ENCODE measurements around the gene KLHL29. TPM values are rescaled to one million over a fixed set of nuclear protein-coding genes. Genes with fewer than 3 reads are reported as not detected.

Gene KLHL29
- total RNA-seq, 2 experiments from 2014 or later: 2.5 to 2.7 TPM

- ChIA-PET POLR2A (interaction anchor here (0.6 kb wide), 1 partner anchor 106 kb away, joined by 4 read pairs; no protein-coding TSS in a partner anchor), CTCF (interaction anchor here (1.0 kb wide), 1 partner anchor 17 kb away, joined by 3 read pairs; no protein-coding TSS in a partner anchor)
- no peaks in the 10 kb centered on the region for H3K9me3 Mint-ChIP-seq
- Histone ChIP-seq H3K4me3 (ENCODE audit: low read length) (no peak overlapping the region), H3K9me3 (ENCODE audit: control insufficient read depth in 1 of 2, insufficient read depth in 1 of 2, low read length in 2 of 2) (no peaks in the 10 kb centered on the region), H3K27me3 (ENCODE audit: control insufficient read depth in 1 of 2, insufficient read depth in 2 of 2, low read length in 2 of 2) (peaks cover 0 to 10% of the 10 kb centered on the region in 2 experiments), H3K36me3 (ENCODE audit: insufficient read depth, low read length) (no peaks in the 10 kb centered on the region), H3K4me1 (ENCODE audit: insufficient read depth, low read length) (peaks cover 12% of the 10 kb centered on the region), H3K27ac (ENCODE audit: low read depth in 1 of 2, low read length in 2 of 2) (no peak overlapping the region)
- no peak for TF ChIP-seq CTCF (IDR thresholded peaks at IDR 0.05)
- ATAC-seq (ENCODE audit: poor library complexity) (no peak), DNase-seq (no peak)
- H3K4me1 Mint-ChIP-seq (ENCODE audit: low read depth): peaks cover 35% of the 10 kb centered on the region
- peak overlapping the region; percentile 57 for H3K4me3 Mint-ChIP-seq
- peaks cover 14% of the 10 kb centered on the region for H3K27me3 Mint-ChIP-seq
- H3K27ac Mint-ChIP-seq: peak overlapping the region; percentile 76
- no peaks in the 10 kb centered on the region for H3K36me3 Mint-ChIP-seq (ENCODE audit: low read depth)
- intact Hi-C loops (cut with DNase I, micrococcal nuclease): loop anchor here in 1 of 2 experiments (2.0 to 5.0 kb wide), 2 partner anchors 66 to 79 kb away; partner anchors contain the start of gene KLHL29
Observed at GRCh38 chr2:23453432-23453831, 68.5 kb downstream of the KLHL29 start.

- Mint-ChIP-seq H3K27ac (peak overlapping the region; percentile 2), H3K27me3 (peaks cover 14% of the 10 kb centered on the region), H3K4me3 (no peak overlapping the region), H3K4me1 (ENCODE audit: low read depth) (peaks cover 35% of the 10 kb centered on the region), H3K9me3 (no peaks in the 10 kb centered on the region), H3K36me3 (ENCODE audit: low read depth) (no peaks in the 10 kb centered on the region)
- H3K4me3 ChIP-seq (ENCODE audit: low read length): no peak overlapping the region
- no peak overlapping the region for H3K27ac ChIP-seq (ENCODE audit: low read depth in 1 of 2, low read length in 2 of 2)
- no peaks in the 10 kb centered on the region for H3K36me3 ChIP-seq (ENCODE audit: insufficient read depth, low read length)
- H3K27me3 ChIP-seq (ENCODE audit: control insufficient read depth in 1 of 2, insufficient read depth in 2 of 2, low read length in 2 of 2): peaks cover 0 to 10% of the 10 kb centered on the region in 2 experiments
- DNase-seq (no peak), ATAC-seq (ENCODE audit: poor library complexity) (no peak)
- no peaks in the 10 kb centered on the region for H3K9me3 ChIP-seq (ENCODE audit: control insufficient read depth in 1 of 2, insufficient read depth in 1 of 2, low read length in 2 of 2)
- POLR2A ChIA-PET: no interaction called here
- peaks cover 12% of the 10 kb centered on the region for H3K4me1 ChIP-seq (ENCODE audit: insufficient read depth, low read length)
- CTCF ChIA-PET: no interaction called here
- TF ChIP-seq CTCF (IDR thresholded peaks at IDR 0.05): no peak
- intact Hi-C loops (cut with DNase I, micrococcal nuclease): loop anchor here in 1 of 2 experiments (2.0 to 5.0 kb wide), 2 partner anchors 67 to 79 kb away; partner anchors contain the start of gene KLHL29
Observed at GRCh38 chr2:23453836-23454460, 69.0 kb downstream of the KLHL29 start.

- H3K9me3 ChIP-seq (ENCODE audit: control insufficient read depth in 1 of 2, insufficient read depth in 1 of 2, low read length in 2 of 2): no peaks in the 10 kb centered on the region
- peaks cover 14% of the 10 kb centered on the region for H3K27me3 Mint-ChIP-seq
- H3K4me1 ChIP-seq (ENCODE audit: insufficient read depth, low read length): peaks cover 12% of the 10 kb centered on the region
- no peaks in the 10 kb centered on the region for H3K36me3 ChIP-seq (ENCODE audit: insufficient read depth, low read length)
- H3K36me3 Mint-ChIP-seq (ENCODE audit: low read depth): no peaks in the 10 kb centered on the region
- DNase-seq (no peak), ATAC-seq (ENCODE audit: poor library complexity) (no peak)
- H3K27ac Mint-ChIP-seq: peak overlapping the region; percentile 2
- POLR2A ChIA-PET: no interaction called here
- H3K4me1 Mint-ChIP-seq (ENCODE audit: low read depth): peaks cover 35% of the 10 kb centered on the region
- H3K27ac ChIP-seq (ENCODE audit: low read depth in 1 of 2, low read length in 2 of 2): no peak overlapping the region
- H3K27me3 ChIP-seq (ENCODE audit: control insufficient read depth in 1 of 2, insufficient read depth in 2 of 2, low read length in 2 of 2): peaks cover 0 to 10% of the 10 kb centered on the region in 2 experiments
- intact Hi-C loops (cut with DNase I, micrococcal nuclease): loop anchor here in 1 of 2 experiments (5.0 kb wide), 1 partner anchor 67 kb away; the partner anchor contains the start of gene KLHL29
- no peak overlapping the region for H3K4me3 ChIP-seq (ENCODE audit: low read length)
- H3K4me3 Mint-ChIP-seq: no peak overlapping the region
- TF ChIP-seq CTCF (IDR thresholded peaks at IDR 0.05): no peak
- no peaks in the 10 kb centered on the region for H3K9me3 Mint-ChIP-seq
- CTCF ChIA-PET: no interaction called here
Observed at GRCh38 chr2:23454501-23455120, 69.6 kb downstream of the KLHL29 start.
